CD14-positive monocyte (primary cell): ENCODE data around the gene TAF4. TPM values are rescaled to one million over a fixed set of nuclear protein-coding genes. Genes with fewer than 3 reads are reported as not detected.

ENCODE experiments used
- DNase-seq, 3 donors: peaks; one replicate each; pipeline ENCODE4 v3.0.0-alpha.2; 2011 to 2022
- H2AFZ ChIP-seq: 2 replicates; pipeline ENCODE4 v1.6.0; 2012; ENCODE audit warnings: mild to moderate bottlenecking, low read depth, low read length, inconsistent platforms; ENCODE audit not compliant: insufficient read depth, poor library complexity, severe bottlenecking
- H3K27ac ChIP-seq, 2 donors: 1 replicate in 1 of 2; 2 replicates in 1 of 2; pipeline ENCODE4 v1.5.1; 2012 to 2013; ENCODE audit warnings: low read length in 2 of 2, control low read depth in 1 of 2, inconsistent platforms in 1 of 2, low read depth in 1 of 2, mild to moderate bottlenecking in 1 of 2
- H3K27me3 ChIP-seq, 2 donors: one replicate each; pipeline versions ENCODE4 v1.6.0 to v1.6.1; 2011 to 2013; ENCODE audit warnings: low read length in 2 of 2; ENCODE audit not compliant: control insufficient read depth in 2 of 2, insufficient read depth in 2 of 2
- H3K36me3 ChIP-seq, 2 donors: replicated peaks in 1 of 2; 1 replicate in 1 of 2; 2 replicates in 1 of 2; pipeline versions ENCODE4 v1.5.1 to v1.6.1; 2012 to 2013; ENCODE audit warnings: low read length in 2 of 2, control low read depth in 1 of 2, inconsistent platforms in 1 of 2, mild to moderate bottlenecking in 1 of 2; ENCODE audit not compliant: insufficient read depth in 2 of 2, control insufficient read depth in 1 of 2
- H3K4me1 ChIP-seq, 2 donors: 1 replicate in 1 of 2; 2 replicates in 1 of 2; pipeline versions ENCODE4 v1.5.1 to v1.6.1; 2012 to 2013; ENCODE audit warnings: low read length in 2 of 2, control low read depth in 1 of 2, inconsistent platforms in 1 of 2, mild to moderate bottlenecking in 1 of 2, moderate library complexity in 1 of 2; ENCODE audit not compliant: insufficient read depth in 2 of 2, control insufficient read depth in 1 of 2
- H3K4me2 ChIP-seq: replicated peaks from 2 replicates; pipeline ENCODE3; 2012; ENCODE audit warnings: low read length, moderate library complexity, mild to moderate bottlenecking; ENCODE audit not compliant: poor library complexity, severe bottlenecking; ENCODE audit errors: extremely low read depth
- H3K4me3 ChIP-seq, 3 experiments: fragments of 200-600 bp in 1 of 3; sonication (generic) in 1 of 3; replicated peaks in 1 of 3; 1 replicate in 2 of 3; 2 replicates in 1 of 3; pipeline ENCODE4 v1.5.1; 2011 to 2013; ENCODE audit warnings: low read length in 3 of 3, mild to moderate bottlenecking in 3 of 3, control low read depth in 2 of 3, low read depth in 2 of 3, inconsistent platforms in 1 of 3, moderate library complexity in 1 of 3
- H3K79me2 ChIP-seq: 2 replicates; pipeline ENCODE4 v1.6.0; 2012; ENCODE audit warnings: mild to moderate bottlenecking, control low read depth, inconsistent platforms, low read length, moderate library complexity; ENCODE audit not compliant: insufficient read depth
- H3K9ac ChIP-seq: 2 replicates; pipeline ENCODE4 v1.6.0; 2017; ENCODE audit warnings: low read length, mild to moderate bottlenecking; ENCODE audit not compliant: insufficient read depth, poor library complexity, severe bottlenecking
- H3K9me3 ChIP-seq, 2 donors: replicated peaks in 1 of 2; 1 replicate in 1 of 2; 2 replicates in 1 of 2; pipeline versions ENCODE4 v1.5.1 to v1.6.1; 2012 to 2013; ENCODE audit warnings: low read length in 2 of 2, control low read depth in 1 of 2; ENCODE audit not compliant: control insufficient read depth in 1 of 2, insufficient read depth in 1 of 2
- H4K20me1 ChIP-seq: 2 replicates; pipeline ENCODE4 v1.6.0; 2012; ENCODE audit warnings: mild to moderate bottlenecking, low read length, control low read depth, moderate library complexity; ENCODE audit not compliant: insufficient read depth
- H3K27ac Mint-ChIP-seq, 7 donors: one replicate each; pipeline ENCODE4 v1.8.0; 2020; ENCODE audit warnings: mild to moderate bottlenecking in 7 of 7, mixed read lengths in 7 of 7, moderate library complexity in 6 of 7, inconsistent platforms in 2 of 7
- H3K27me3 Mint-ChIP-seq, 3 donors: one replicate each; pipeline ENCODE4 v1.8.0; 2021 to 2022; ENCODE audit warnings: low read depth in 3 of 3, mild to moderate bottlenecking in 3 of 3, mixed read lengths in 3 of 3, moderate library complexity in 3 of 3, inconsistent platforms in 1 of 3
- H3K36me3 Mint-ChIP-seq, 2 donors: one replicate each; pipeline ENCODE4 v1.8.0; 2020; ENCODE audit warnings: mixed read lengths in 2 of 2, inconsistent platforms in 1 of 2, mild to moderate bottlenecking in 1 of 2
- H3K4me1 Mint-ChIP-seq: one replicate; pipeline ENCODE4 v1.8.0; 2020; ENCODE audit warnings: mild to moderate bottlenecking, mixed read lengths
- H3K4me3 Mint-ChIP-seq, 2 donors: one replicate each; pipeline ENCODE4 v1.8.0; 2020; ENCODE audit warnings: mild to moderate bottlenecking in 2 of 2, mixed read lengths in 2 of 2, moderate library complexity in 1 of 2
- H3K9me3 Mint-ChIP-seq, 7 donors: one replicate each; pipeline ENCODE4 v1.8.0; 2020 to 2022; ENCODE audit warnings: mixed read lengths in 7 of 7, mild to moderate bottlenecking in 6 of 7, moderate library complexity in 6 of 7, inconsistent platforms in 2 of 7
- WGBS: methylation state at CpG from one replicate; pipeline ENCODE4 v1.1.5; 2013; ENCODE audit warnings: missing lambda C conversion rate; ENCODE audit not compliant: insufficient coverage; 5-methylcytosine and 5-hydroxymethylcytosine counted together
- intact Hi-C, 2 donors: fragments of 100-400 bp; cut with micrococcal nuclease; formaldehyde crosslinking; loops; one replicate each; pipeline versions ENCODE4 v1.15.0 to v1.15.1; 2023
- polyA plus RNA-seq, 3 donors: library from polyadenylated mRNA; depleted of rRNA in 1 of 3; unstranded in 2 of 3; stranded (reverse) in 1 of 3; fragments of 300-500 nt in 2 of 3; fragments of >200 nt in 1 of 3; fragmentation: Illumina TruSeq in 2 of 3; gene quantifications; 1 replicate in 2 of 3; 2 replicates in 1 of 3; pipeline ENCODE4 v1.2.3, GENCODE V29; 2012 to 2021
- TF ChIP-seq, protein P1 (sequence below): fragments of 200-600 bp; IDR thresholded peaks from one replicate; pipeline ENCODE4 v1.8.0; 2022; ENCODE audit warnings: antibody characterized with exemption, mild to moderate bottlenecking

The TAF4 gene
- polyA plus RNA-seq, 3 donors: 0.48 to 14.9 (median 0.99) TPM

DNA sequence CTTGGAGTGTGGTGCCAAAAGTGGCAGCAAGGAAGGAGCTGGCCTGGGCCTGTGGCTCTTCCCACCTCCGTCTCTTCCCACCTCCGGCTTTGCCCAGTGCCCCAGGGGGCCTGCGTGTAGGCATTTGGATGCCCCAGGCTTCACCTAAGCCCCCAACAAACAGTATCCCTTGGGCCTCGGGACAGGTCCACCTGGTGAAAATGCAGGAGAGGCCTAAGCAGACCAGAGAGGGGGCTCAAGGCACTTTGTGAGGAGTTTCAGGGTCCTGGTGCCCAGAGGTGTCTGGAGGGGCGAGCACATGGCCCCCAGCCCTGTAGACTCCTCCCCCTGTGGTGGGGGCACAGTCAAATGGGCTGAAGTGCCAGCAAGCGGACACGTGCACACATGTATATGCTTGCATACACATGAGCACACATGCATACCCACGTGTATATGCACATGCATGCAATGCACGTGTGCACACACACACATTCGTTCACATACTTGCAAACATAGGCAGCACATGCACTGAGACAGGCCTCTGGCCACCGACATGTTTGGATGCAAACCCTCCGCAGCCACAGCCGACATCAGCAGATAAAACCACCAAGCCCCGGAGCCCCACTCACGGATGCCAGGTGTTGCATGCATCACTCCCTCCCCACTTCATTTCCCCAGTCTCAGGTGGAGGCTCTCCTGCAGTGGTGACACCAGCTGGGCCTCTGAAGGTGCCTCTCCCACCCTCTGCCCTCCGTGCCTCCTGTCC is 124.5 kb downstream of the TAF4 start:
- no peaks in the 10 kb centered on the region for H3K27me3 ChIP-seq
- H3K9me3 ChIP-seq: peaks cover 0 to 21% of the 10 kb centered on the region in 2 donors
- H3K4me1 ChIP-seq: no peaks in the 10 kb centered on the region
- H3K79me2 ChIP-seq: no peaks in the 10 kb centered on the region
- H3K27me3 Mint-ChIP-seq: peaks cover 0 to 5% (median 2%) of the 10 kb centered on the region in 3 donors
- H3K9ac ChIP-seq: no peak overlapping the region
- no peak overlapping the region for H3K4me3 ChIP-seq
- no peak overlapping the region for H2AFZ ChIP-seq
- TF ChIP-seq, protein P1, sequence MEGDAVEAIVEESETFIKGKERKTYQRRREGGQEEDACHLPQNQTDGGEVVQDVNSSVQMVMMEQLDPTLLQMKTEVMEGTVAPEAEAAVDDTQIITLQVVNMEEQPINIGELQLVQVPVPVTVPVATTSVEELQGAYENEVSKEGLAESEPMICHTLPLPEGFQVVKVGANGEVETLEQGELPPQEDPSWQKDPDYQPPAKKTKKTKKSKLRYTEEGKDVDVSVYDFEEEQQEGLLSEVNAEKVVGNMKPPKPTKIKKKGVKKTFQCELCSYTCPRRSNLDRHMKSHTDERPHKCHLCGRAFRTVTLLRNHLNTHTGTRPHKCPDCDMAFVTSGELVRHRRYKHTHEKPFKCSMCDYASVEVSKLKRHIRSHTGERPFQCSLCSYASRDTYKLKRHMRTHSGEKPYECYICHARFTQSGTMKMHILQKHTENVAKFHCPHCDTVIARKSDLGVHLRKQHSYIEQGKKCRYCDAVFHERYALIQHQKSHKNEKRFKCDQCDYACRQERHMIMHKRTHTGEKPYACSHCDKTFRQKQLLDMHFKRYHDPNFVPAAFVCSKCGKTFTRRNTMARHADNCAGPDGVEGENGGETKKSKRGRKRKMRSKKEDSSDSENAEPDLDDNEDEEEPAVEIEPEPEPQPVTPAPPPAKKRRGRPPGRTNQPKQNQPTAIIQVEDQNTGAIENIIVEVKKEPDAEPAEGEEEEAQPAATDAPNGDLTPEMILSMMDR: no peak
- no peak overlapping the region for H3K4me3 Mint-ChIP-seq
- intact Hi-C loops: no loop called here
- 85% methylated on average over 12 of the region's 16 CpGs for WGBS
- H3K27ac Mint-ChIP-seq: no peak overlapping the region
- H3K27ac ChIP-seq: no peak overlapping the region
- H4K20me1 ChIP-seq: no peaks in the 10 kb centered on the region
- no peaks in the 10 kb centered on the region for H3K36me3 Mint-ChIP-seq
- no peak overlapping the region for H3K4me2 ChIP-seq
- no peak for DNase-seq
- no peaks in the 10 kb centered on the region for H3K36me3 ChIP-seq
- no peaks in the 10 kb centered on the region for H3K4me1 Mint-ChIP-seq
- H3K9me3 Mint-ChIP-seq: peaks cover 0 to 17% (median 6%) of the 10 kb centered on the region in 7 donors

- no peak overlapping the region for H3K4me2 ChIP-seq
- no peaks in the 10 kb centered on the region for H3K4me1 ChIP-seq
- no peak overlapping the region for H2AFZ ChIP-seq
- intact Hi-C loops: no loop called here
- no peak overlapping the region for H3K4me3 ChIP-seq
- H3K9ac ChIP-seq: no peak overlapping the region
- no peak for DNase-seq
- H3K27ac ChIP-seq: no peak overlapping the region
- Mint-ChIP-seq H3K4me3 (no peak overlapping the region), H3K9me3 (peaks cover 0 to 15% (median 5%) of the 10 kb centered on the region in 7 donors), H3K36me3 (no peaks in the 10 kb centered on the region), H3K27me3 (peaks cover 0 to 5% (median 2%) of the 10 kb centered on the region in 3 donors), H3K27ac (no peak overlapping the region), H3K4me1 (no peaks in the 10 kb centered on the region)
- H3K36me3 ChIP-seq: no peaks in the 10 kb centered on the region
- TF ChIP-seq, protein P1: no peak
- H4K20me1 ChIP-seq: no peaks in the 10 kb centered on the region
- H3K9me3 ChIP-seq: peaks cover 0 to 19% of the 10 kb centered on the region in 2 donors
- WGBS: 99% methylated on average over 12 of the region's 17 CpGs
- H3K79me2 ChIP-seq: no peaks in the 10 kb centered on the region
- no peaks in the 10 kb centered on the region for H3K27me3 ChIP-seq
These were observed 125.2 kb downstream of the TAF4 start for GRCh38 chr20:61940491-61940890.
